Brain microvascular endothelial cell (primary cell): Measurements from ENCODE around the gene HOXA13.

Source experiments
- DNase-seq: peaks from one replicate; pipeline ENCODE4 v3.0.0-alpha.2; 2020
- H3K27ac ChIP-seq: fragments of 250-450 bp; sonication (Bioruptor Pico); 2 replicates; pipeline ENCODE4 v1.5.1; 2020; ENCODE audit warnings: mild to moderate bottlenecking, moderate library complexity
- H3K27me3 ChIP-seq: fragments of 250-450 bp; sonication (Bioruptor Pico); replicated peaks from 2 replicates; pipeline ENCODE4 v1.5.1; 2020; ENCODE audit warnings: mild to moderate bottlenecking
- H3K36me3 ChIP-seq: fragments of 250-450 bp; sonication (Bioruptor Pico); replicated peaks from 2 replicates; pipeline ENCODE4 v1.5.1; 2020; ENCODE audit warnings: mild to moderate bottlenecking
- H3K4me3 ChIP-seq: 2 replicates; pipeline ENCODE4 v1.5.1; 2011; ENCODE audit warnings: low read depth, mild to moderate bottlenecking, control low read depth, low read length, moderate library complexity
- CTCF ChIP-seq: IDR thresholded peaks from 2 replicates; pipeline ENCODE4 v1.5.1; 2011; ENCODE audit warnings: low read depth, mild to moderate bottlenecking, moderate library complexity, low read length, control low read depth, inconsistent platforms; ENCODE audit errors: missing control alignments
- in situ Hi-C: cut with HindIII; loops from 2 replicates; pipeline ENCODE4 v1.10.0; 2017; ENCODE audit warnings: low sequenced_read_pairs, low pct_ligation_motif_present

HOXA13 gene

DNA sequence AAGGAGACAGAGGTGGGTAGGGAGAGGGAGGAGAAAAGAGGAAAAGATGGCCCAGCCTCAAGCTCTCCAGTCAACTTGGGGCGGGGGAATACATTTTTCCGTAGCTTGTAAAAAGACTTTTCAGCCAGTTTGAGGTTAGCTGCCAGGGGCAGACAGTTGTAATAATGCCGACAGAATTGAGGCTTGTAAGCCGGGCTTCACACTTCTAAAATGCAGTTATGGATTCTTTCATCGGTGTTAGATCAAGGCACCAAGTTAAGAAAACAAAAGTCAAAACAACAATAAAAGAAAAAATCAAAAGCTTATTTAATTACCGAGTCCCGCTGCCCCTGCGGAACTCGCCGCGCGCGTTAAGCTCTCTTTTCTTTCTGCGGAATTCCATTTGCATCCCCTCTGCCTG is 42.3 kb upstream of the HOXA13 start:
- in situ Hi-C loops = no loop called here
- H3K4me3 ChIP-seq = no peak overlapping the region

DNA sequence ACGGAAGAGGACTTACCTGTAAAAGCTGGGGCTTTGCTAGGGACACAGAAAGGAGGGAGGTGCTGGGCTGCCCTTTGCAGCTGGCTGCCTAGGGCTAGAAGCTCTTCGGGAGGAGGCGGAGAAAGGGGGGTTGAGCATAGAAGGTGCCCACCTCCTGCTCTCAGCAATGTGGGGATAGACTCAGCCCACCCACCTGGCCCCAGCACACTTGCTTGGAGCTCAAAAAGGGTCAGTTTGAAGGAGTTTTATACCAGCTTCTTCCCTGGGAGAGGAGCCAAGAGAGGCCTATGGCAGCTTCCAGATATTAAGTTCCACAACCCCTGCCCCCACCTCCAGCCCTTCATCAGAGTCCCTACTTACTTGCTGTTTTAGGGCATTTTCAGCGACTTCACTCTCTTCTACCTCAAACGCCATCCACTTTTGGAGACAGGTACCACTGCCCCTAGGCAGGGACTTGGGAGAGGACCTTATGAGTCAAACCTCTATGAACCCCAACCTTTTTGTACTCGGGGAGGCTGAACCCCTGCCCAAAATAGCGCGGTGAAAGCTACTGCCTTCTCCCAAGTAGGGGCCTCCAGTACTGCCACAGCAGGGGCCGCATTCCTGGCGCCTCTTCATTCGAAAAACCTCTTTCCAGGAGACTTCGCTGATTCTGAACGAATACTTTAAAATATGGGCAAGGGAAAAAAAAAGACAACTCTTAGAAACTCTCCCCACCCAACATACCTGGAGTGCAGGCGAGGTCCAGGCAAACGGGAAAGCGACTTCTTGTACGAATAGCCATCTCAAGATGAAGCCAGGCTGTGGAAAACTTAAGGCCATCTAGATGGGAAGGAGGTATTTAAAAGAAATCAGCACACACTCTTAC is 41.5 kb upstream of the HOXA13 start:
- DNase-seq = no peak
- Histone ChIP-seq H3K36me3 (no peaks in the 10 kb centered on the region), H3K27me3 (peaks cover 94% of the 10 kb centered on the region), H3K4me3 (no peak overlapping the region), H3K27ac (no peak overlapping the region)
- no peak for TF ChIP-seq CTCF
- in situ Hi-C loops = no loop called here

More for the DNA sequence above, 42.3 kb upstream of the HOXA13 start:
- Histone ChIP-seq H3K27me3 (peaks cover 95% of the 10 kb centered on the region), H3K27ac (no peak overlapping the region), H3K36me3 (no peaks in the 10 kb centered on the region)
- no peak for DNase-seq
- TF ChIP-seq CTCF = no peak

- H3K27me3 ChIP-seq = peaks cover 92% of the 10 kb centered on the region
- no peak overlapping the region for H3K27ac ChIP-seq
- no peak overlapping the region for H3K4me3 ChIP-seq
- no peak for DNase-seq
- in situ Hi-C loops = no loop called here
- no peak for TF ChIP-seq CTCF
- no peaks in the 10 kb centered on the region for H3K36me3 ChIP-seq
Measured at GRCh38 chr7:27240015-27240731, 40.3 kb upstream of the HOXA13 start.

- Histone ChIP-seq H3K27ac (no peak overlapping the region), H3K36me3 (no peaks in the 10 kb centered on the region), H3K4me3 (no peak overlapping the region), H3K27me3 (peaks cover 88% of the 10 kb centered on the region)
- no peak for DNase-seq
- in situ Hi-C loops = no loop called here
- no peak for TF ChIP-seq CTCF
Measured at GRCh38 chr7:27239387-27240014, 39.6 kb upstream of the HOXA13 start.

DNA sequence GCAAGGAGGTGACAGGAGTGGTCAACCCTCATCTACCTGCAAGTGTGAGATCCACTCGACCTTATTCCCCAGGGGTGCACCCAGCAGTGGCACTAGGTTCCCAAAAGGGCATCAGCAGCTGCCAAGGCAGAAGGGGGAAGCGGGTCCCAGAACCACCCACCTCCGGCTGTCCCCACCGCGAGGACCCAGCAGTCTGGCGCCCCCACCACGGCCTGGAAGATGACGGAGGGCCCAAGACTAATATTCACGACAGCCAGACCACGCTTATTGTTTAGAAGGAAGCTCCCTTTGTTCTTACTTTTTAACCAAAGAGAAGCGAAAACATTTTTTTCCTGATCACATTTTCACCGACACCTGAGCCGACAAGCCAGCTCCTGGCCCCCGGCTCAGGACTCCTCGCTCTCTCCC is 39.1 kb upstream of the HOXA13 start:
- in situ Hi-C loops = no loop called here
- H3K4me3 ChIP-seq = no peak overlapping the region
- DNase-seq = no peak
- no peaks in the 10 kb centered on the region for H3K36me3 ChIP-seq
- no peak for TF ChIP-seq CTCF
- peaks cover 83% of the 10 kb centered on the region for H3K27me3 ChIP-seq
- no peak overlapping the region for H3K27ac ChIP-seq
